Eye (tissue), 1 donor: ENCODE results near the gene KHDRBS1.
"Not testable (repeated sequence)": the region's sequence is repeated elsewhere in the genome, so short reads cannot be mapped to it uniquely, and the experiment has no call there.

Experiments used
- DNase-seq: peaks from one replicate; pipeline ENCODE4 v3.0.0-alpha.2; 2015

Gene KHDRBS1, protein sequence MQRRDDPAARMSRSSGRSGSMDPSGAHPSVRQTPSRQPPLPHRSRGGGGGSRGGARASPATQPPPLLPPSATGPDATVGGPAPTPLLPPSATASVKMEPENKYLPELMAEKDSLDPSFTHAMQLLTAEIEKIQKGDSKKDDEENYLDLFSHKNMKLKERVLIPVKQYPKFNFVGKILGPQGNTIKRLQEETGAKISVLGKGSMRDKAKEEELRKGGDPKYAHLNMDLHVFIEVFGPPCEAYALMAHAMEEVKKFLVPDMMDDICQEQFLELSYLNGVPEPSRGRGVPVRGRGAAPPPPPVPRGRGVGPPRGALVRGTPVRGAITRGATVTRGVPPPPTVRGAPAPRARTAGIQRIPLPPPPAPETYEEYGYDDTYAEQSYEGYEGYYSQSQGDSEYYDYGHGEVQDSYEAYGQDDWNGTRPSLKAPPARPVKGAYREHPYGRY

DNA sequence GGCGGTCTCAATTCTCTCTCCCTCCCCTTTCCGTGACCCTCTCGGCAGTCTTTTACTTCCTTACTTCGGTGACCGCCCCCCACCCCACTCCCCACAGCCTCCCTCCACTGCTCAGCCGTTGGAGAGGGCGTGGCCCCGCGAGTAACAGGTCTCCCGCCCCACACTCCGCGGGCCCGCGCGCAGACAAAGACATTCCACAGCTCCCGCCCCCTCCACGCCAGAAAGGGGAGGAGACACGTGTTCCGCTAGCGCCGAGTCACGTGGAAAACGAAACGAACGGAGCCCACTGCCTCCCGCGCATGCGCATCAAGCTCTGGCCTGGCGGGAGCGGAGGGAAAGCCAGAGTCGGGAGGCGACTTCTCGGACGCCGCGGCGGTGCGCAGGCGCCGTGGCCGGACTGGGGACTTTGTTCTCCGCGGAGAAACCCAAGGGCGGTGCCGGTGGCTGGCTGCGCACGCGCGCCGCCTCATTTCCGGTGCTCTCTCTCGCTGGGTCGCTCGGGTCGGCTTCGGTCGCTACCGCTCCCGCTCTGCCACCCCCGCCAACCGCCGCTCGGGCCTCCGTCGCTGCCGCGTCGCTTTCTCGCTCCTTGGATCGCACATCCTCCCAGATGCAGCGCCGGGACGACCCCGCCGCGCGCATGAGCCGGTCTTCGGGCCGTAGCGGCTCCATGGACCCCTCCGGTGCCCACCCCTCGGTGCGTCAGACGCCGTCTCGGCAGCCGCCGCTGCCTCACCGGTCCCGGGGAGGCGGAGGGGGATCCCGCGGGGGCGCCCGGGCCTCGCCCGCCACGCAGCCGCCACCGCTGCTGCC, at the start of gene KHDRBS1:
TSS of gene KHDRBS1 (plus strand) at position 483 of the 813 bp plus-strand sequence. CDS start at position 611, 128 bp downstream.
- DNase-seq = peak; percentile 100

DNA sequence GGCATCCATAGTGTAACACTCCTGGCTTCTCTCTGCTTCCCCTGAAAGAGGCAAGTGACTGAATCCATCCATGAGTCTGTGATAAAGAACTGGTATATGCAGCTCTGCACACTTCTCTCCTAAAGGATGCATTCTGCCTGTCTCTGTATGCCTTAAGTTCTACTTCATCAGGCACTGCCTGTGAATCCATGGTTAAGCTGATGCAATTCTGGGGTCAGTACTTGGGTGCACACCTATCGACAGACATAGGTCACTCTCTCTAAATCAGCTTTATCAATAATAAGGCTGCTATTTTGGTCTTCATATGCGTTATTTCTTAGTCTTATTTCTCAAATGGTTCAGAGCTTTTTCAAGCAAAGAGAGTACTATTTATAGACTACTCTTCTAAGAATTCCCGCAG, 42.8 kb upstream of the KHDRBS1 start:
- DNase-seq = no peak

DNA sequence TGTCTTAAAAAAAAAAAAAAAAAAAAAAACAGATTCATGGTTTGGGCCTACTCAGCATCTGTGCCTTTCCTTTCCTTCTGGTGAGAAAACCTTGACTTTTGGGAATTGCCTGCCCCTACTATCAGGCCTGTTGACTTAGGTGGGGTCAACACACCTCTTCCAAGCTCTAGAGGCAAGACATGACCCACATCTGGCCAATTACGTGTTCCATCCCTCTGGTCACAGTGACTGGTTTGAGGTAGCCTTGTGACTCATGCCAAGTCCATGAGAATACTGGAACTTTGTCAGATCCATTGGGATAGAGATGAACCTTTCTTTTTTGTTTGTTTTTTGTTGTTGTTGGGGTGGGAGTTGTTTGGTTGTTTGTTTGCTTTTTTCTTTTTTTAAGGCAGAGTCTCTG, 37.3 kb upstream of the KHDRBS1 start:
- DNase-seq = no peak

DNA sequence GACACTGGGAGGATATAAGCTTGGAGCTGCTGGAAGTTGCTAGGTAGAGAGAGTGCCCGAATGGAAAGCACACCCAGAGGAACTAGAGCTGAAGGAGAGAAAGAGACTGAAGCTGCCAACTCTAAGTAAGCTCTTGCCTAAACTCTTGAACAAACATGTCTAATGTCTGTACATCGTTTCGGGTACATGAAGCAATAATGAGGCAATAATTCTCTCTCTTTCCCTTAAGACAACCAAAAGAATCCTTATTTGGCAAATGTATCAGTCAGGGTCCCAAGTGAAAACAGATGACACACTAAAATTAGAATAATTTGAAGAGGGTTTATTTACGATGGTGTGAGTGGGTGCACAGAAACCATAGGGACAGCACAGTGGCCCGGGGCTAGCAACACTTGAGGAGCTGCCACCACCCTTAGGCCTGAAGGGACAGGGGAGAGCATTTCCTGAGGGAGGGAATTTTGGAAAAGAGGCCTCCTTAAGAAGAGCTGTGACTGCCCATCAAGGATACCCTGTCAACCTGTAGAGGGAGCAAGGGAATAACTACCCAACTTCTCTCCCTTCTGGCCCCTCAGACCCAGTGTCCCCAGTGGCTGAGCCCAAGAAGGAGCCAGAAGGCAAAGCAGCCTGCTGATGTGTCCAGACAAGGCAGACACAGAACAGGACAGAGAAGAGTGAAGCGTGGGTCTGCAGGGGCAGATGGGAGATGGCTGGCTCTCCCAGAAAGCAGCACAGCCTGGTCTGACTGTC, 36.1 kb upstream of the KHDRBS1 start:
- DNase-seq = peak; percentile 55

DNA sequence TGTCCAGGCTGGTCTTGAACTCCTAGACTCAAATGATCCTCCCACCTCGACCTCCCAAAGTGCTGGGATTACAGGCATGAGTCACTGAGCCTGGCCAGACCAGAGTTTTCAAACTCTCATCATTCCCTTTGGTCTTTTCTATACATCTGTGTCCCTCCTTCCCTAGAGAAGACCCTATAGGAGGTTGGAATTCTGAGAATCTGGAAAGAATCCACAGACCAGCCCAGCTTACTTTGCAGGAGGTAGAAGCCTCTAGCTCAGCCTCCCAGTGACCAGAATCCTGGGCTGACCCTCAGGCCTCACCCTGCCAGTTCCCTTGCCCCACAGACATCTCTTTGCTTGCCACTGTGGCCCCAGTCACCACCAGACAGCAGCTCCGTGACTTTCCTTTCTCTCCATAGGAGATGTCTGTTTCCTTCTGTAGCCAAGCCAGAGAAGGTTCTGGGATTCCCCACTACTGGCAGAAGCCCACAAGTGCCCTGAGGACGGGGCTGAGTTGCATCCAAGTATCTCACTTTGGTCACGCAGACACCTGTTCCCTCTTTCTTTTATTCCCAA, 34.7 kb upstream of the KHDRBS1 start:
- no peak for DNase-seq

DNA sequence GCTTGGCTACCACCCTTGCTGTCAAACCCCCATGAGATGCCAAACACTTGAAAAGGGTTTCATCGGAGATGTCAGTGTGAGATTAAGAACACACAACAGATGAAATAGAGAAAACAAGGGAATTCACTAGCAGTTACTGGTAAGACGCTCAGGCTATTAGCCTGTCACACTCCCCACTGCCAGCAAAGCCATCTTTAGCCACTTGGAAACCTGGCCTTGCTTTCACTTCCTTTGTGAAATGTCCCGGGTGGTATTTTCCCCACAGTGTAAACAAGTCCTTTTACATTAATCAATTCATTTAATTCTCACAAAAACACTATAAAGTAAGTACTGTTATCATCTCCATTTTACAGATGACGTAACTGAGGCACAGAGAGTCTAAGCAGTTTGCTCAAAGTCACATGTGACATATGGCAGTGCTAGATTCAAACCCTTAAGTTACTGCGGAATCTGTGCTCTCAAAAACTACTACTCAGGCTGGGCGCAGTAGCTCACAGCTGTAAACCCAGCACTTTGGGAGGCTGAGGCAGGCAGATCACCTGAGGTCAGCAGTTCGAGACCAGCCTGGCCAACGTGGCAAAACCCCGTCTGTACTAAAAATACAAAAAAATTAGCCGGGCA, 32.7 kb upstream of the KHDRBS1 start:
- no peak for DNase-seq

DNA sequence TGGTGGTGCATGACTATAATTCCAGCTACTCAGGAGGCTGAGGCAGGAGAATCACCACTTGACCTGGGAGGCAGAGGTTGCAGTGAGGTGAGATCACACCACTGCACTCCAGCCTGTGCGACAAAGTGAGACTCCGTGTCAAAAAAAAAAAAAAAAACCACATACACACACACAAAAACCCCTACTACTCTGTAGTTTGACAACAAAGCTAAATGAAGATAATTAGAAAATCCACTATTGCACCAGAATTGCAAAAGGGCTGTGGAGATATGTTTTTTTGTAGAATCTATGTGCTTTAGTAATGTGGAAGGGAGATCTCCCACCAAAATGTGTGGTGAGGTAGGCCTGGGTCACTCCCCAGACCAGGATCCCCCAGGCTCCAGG, 32.2 kb upstream of the KHDRBS1 start:
- no peak for DNase-seq

DNA sequence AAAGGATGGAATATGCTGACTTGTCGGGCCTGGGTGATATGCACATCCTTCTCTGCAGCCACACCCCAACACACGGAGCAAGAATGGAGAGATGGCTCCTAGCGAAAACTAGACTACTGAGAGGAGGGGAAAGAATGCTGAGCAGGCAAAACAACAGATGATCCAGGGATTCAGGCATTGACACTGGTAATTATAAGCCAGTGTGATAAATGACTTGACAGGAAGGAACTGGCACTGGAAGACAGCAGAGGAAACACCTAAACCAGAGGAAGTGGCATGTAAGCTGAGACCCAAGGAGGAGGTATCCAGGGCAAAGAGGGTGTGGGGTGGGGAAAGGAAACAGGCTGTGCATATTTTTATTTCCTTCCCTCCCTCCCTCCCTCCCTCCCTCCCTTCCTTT, 31.7 kb upstream of the KHDRBS1 start:
- DNase-seq = peak; percentile 30

DNA sequence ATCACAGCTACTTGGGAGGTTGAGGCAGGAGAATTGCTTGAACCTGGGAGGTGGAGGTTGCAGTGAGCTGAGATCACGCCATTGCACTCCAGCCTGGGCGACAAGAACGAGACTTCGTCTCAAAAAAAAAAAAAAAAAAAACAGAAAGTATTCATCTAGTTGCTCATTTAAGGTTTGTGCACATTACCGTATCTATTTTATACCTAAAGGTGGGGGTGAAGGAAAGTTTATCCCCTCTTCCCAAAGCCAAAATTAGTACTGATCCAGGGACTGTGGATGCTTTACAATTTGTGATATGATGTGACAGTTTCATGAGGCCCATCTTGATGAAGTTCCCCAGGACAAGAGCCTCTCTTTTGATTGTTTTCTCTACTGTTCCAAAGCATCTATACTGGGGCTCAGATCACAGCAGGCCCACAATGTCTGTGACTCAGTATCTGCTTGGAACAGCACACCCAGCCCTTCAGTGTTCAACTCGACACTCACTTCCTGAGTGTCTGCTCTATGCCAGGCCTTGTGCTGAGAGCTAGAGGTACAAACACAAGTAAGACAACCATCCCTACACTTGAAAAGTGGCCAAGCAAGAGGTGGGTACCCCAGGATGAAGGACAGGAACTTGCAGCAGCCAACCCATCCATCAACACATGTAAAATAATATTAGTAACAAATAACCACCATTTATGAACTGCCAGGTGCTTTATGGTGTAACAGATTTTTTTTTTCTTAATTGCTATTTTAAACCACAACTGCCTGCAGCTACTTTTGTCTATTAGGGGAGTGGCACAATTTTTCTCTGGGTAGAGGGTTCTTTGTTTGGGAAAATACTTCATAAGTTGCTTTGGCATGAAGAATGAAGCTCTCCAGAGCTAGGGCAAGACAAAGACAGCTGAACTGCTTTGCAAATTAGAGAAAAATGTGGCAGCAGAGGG, 29.0 kb upstream of the KHDRBS1 start:
- peak; percentile 16 for DNase-seq

DNA sequence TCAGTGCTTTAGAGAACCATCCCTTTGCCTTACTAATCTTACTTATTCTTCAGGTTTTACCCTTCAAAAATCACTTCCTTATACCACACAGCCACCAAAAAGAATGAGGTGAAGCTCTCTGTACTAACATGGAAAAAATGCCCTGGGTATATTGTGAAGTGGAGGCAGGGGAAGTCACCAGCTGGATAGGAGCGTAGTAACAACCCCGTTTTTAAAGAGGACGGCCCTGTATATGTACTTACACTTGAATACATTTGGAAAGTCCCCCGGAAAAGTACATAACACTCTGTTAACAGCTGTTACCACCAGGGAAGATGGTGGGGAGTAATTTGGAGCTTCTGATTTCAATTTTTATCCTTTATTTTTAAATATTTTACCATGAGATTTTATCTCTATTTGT, 28.2 kb upstream of the KHDRBS1 start:
- peak; percentile 19 for DNase-seq

DNA sequence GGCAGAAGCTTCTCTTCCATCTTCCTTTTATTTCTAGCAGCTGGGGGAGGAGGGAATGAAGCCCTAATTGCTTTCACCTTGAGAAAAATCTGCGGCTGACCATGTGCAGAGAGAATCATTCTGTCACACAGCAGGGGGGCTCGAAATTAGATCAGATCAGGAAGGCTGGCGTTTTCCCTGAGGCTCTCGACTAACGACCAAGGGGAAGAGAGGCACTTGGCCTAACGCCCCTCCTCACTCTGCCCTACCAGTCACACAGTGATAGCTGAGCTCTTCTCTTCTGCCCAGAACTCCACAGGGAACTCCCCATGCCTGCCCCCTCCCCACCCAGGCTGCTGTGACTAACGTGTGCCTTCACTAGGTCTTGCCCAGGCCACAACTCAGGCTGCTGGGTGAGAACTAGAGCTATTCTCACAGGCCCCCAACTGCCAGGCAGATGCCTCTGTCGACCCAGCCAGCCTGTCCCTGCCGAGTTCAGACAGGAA, 26.5 kb upstream of the KHDRBS1 start:
- DNase-seq = peak; percentile 92

DNA sequence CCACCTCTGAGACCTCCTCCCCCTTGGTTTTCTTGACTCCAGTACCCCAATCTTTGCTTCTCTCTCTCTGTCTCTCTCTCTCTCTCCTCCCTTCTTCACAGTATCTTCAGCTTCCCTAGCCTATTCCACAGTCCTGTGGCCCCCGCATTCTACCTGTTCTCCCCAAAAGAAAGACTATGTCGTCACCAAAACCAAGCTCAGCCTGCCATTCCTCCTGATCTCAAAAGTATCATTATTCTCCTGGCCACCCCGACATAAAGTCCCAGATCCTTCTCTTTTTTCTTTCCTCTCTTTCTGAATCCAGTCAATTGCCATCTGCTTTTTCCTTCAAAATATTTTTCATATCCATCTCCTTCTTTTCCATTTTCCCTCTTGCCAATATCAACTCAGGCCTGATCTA, 23.7 kb upstream of the KHDRBS1 start:
- no peak for DNase-seq

DNA sequence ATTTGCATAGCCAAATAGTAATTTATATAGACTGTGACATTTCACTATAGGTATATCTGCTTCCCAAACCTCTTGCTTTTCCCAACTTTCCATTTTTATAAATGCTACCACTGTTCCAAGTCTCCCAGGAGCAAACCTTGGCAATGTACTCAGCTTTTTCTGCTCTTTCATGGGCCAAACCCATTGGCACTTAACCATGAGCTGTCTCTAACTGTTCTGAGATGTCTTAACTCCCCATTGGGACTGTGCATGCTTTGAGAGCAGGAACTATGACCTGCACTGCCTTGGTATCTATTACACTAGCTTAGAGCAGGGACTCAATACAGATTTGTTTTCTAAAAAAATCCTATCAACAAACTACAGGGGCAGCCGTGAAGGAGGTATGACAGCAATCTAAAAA, 22.5 kb upstream of the KHDRBS1 start:
- DNase-seq = no peak

DNA sequence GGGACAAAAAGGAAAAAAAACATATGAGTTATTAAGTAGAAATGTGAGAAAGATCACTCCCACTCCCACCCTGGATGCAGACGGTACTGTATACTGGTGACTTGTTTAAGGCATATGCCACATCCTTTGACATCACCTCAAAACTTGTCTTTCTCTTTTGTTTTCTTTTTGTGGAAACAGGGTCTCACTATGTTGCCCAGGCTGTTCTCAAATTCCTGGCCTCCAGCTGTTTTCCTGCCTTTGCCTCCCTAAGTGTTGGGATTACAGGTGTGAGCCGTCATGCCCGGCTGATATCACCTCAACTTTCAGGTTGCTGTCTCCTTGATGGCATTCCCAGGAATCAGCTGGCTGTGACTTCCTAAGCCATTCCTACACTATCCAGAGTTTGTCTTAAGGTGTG, 18.4 kb upstream of the KHDRBS1 start:
- DNase-seq = no peak

DNA sequence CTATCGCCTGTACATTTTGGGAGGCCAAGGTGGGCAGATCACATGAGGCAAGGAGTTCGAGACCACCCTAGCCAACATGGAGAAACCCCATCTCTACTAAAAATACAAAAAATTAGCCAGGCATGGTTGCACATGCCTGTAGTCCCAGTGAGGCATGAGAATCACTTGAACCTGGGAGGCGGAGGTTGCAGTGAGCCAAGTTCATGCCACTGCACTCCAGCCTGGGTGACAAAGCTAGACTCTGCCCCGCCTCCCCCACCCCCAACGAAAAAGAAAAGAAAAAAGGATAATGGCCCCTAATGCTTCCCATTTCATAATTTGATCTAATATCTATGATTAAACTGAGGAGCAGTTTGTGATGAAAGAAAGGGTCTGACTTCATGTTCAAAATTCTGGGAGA, 17.5 kb upstream of the KHDRBS1 start:
- DNase-seq = not testable (repeated sequence)

DNA sequence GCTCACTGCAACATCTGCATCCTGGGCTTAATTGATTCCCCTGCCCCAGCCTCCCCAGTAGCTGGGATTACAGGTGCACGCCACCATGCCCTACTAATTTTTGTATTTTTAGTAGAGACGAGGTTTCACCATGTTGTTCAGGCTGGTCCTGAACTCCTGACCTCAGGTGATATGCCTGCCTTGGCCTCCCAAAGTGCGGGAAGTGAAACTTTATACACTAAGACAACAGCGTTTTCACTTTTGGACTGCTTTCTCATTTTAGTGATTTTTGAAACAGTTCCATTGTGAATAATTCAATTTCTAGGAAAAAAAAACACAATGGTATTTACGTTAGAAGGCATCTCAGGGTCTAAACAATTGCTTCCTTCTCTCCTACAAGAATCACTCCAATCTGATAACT, 11.8 kb upstream of the KHDRBS1 start:
- DNase-seq = no peak

DNA sequence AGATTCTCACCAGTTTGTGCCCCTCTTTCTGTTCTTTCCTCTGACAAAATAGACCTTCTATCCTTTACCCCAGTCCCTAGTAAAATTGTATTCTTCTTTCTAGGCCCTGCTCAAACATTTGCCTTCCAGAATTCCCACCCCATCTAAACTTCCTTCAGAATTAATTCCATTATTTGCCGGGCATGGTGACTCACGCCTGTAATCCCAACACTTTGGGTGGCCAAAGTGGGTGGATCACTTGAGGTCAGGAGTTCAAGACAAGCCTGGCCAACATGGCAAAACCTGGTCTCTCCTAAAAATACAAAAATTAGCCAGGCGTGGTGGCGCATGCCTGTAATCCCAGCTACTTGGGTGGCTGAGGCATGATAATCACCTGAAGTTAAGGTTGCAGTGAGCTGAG, 11.4 kb upstream of the KHDRBS1 start:
- DNase-seq = not testable (repeated sequence)

DNA sequence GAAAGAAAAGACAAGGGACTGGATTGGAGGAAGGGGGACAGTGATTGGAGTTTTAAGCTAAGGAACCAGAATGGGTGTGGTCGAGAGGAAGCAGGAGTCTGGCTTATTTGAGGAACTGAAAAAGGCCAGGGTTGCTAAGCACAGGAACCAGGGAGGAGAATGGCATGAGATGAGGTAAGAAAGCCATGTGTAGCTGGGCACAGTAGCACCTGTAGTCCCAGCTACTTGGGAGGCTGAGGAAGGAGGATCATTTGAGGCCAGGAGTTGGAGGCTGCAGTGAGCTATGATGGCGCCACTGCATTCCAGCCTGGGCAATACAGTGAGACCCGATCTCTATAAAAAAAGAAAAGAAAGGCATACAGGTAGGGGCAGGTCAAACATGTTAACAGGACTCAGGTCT, 8.1 kb upstream of the KHDRBS1 start:
- DNase-seq = no peak

DNA sequence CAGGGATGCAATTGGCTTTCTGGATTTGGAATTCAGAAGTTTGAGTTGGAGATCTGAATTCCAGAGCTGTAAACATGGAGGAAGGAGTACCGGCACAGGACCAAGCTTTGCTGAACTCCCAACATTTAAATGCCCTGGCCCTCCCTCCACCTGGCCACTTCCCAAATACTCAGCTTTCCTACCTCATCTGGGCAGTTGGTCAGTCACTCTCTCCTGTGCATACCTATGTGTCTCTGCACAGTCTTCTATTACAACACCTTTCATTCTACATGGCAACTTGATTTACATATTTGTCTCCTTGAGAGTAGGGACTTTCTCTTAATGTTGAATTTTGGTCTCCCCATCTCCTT, 6.1 kb upstream of the KHDRBS1 start:
- DNase-seq = no peak

DNA sequence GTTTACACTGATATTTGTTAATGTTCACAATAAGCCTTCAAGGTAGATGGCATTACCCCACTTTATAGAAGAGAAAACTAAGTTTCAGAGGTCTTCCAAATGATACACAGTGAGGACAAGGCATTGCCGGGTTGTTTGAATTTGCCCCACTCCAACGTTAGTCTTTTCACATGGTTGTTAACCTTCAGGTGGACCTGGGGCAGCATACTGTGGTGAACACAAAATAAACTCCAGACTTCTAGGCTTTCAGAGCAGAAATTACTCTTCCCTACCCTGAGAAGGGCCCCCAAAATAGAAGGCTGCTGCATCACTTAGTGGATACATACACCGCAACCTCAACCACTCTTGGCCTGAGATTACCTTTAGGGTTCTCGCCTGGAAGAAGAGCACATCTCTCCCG, 3.4 kb upstream of the KHDRBS1 start:
- DNase-seq = no peak

DNA sequence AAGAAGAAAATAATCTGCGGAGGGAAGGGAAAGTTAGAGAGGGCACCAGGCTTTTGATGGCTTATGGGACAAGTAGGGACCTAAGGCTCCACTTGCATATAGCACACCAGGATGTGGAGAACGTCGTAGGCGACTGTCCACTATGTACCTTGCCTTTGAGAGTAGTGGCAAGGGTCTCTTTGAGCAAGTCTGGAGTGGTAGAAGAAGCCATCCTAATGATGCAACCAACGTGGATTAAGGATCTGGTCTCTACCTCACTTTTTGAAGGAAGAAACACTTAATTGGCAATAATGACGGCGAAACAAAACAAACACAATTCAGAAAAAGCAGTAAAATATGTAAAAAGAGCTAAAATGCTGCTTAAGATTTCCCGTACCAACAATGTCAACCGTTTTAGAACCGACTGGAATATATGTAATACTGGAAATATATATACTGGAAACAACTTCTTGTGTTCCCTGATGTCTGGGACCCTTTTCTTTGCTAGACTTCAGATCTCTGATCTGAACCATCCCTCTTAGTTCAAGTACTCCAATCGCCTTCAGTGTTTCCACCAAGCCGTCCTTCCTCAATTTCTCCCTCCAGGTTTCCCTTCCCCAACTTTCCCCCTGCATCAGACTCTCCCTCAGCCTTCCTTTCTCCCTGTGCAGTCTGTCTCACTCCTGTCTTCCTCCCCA, 821 bp upstream of the KHDRBS1 start:
- no peak for DNase-seq
